GDM1 (cell line): ENCODE data around the gene RABL6.
"Not testable (repeated sequence)": the region's sequence is repeated elsewhere in the genome, so short reads cannot be mapped to it uniquely, and the experiment has no call there.

Experiments
- DNase-seq: peaks from one replicate; lab custom pipeline; 2025; lab: John Stamatoyannopoulos, UW

Gene RABL6

DNA sequence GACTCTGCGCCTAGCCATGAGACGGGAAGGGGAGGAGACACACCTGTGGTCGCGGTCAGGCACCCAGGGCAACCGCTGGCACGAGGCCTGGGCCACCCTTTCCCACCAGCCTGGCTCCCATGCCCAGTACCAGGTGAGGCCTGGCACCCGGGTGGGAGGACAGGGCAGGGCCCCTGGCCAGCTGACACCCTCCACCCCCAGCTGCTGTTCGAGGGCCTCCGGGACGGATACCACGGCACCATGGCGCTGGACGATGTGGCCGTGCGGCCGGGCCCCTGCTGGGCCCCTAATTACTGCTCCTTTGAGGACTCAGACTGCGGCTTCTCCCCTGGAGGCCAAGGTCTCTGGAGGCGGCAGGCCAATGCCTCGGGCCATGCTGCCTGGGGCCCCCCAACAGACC, 49.4 kb downstream of the RABL6 start:
- no peak for DNase-seq

DNA sequence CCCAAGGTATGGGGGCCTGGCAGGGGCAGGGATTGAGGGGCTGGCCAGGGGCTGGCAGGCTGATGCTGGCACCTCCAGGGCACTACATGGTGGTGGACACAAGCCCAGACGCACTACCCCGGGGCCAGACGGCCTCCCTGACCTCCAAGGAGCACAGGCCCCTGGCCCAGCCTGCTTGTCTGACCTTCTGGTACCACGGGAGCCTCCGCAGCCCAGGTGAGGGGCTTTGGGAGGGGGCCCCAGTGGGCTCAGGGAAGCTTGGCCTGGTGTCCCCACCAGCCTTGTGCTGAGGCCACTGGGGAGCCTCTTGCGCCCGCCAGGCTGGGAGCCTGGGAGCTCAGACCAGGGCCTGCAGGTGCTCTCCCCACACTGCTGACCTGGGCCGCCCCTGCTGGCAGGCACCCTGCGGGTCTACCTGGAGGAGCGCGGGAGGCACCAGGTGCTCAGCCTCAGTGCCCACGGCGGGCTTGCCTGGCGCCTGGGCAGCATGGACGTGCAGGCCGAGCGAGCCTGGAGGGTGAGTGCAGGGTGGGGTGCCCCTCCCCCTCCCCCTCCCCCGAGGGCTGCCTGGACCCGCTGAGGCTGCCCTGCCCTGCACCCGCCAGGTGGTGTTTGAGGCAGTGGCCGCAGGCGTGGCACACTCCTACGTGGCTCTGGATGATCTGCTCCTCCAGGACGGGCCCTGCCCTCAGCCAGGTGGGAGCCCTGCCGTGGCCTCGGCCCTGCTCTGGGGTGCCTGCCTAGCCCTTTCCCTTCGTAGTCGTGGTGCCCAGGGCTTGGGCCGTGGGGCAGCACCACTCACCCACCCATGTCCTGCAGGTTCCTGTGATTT, 50.0 kb downstream of the RABL6 start:
- DNase-seq, result no peak

DNA sequence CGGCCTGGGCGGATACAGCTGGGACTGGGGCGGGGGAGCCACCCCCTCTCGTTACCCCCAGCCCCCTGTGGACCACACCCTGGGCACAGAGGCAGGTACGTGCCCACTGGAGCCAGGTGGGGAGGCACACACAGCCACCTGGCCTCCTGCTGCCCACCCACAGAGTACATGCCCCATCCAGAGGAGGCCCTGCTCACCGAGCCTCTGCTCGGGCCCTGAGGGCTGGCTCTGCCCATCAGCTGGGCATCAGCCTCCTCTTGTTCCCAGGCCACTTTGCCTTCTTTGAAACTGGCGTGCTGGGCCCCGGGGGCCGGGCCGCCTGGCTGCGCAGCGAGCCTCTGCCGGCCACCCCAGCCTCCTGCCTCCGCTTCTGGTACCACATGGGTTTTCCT, 50.7 kb downstream of the RABL6 start:
- no peak for DNase-seq

DNA sequence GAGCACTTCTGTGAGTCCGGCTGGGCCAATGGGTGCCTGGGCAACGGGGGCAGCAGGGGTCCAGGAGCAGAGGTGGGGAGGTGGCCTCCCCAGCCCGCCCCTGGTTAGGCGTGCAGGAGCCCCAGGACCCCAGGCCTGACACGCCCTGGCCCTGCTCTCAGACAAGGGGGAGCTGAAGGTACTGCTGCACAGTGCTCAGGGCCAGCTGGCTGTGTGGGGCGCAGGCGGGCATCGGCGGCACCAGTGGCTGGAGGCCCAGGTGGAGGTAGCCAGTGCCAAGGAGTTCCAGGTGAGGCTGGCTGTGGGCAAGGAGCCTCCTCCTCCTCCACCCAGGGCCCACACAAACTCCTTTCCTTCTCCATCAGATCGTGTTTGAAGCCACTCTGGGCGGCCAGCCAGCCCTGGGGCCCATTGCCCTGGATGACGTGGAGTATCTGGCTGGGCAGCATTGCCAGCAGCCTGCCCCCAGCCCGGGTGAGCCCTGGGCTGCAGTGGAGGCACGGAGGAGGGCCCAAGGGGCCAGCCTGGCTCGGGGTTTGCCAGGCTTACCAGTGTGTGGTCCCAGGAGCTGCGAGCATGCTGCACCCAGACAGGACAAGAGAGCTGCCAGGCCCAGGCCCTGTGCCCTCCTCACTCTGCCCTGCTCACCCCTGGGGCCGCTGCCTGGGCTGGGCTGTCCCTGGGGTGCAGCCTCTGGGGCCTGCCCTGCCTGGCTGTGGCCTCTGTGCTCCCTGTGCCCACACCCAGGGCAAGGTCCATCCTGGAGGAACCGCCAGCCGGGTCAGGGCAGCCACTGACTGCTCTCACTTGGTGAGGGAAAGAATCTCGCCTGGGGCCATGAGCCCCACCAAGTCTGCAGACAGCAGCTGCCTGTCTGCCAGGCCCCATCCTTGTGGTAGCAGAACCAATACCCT, 51.4 kb downstream of the RABL6 start:
- DNase-seq, result no peak

DNA sequence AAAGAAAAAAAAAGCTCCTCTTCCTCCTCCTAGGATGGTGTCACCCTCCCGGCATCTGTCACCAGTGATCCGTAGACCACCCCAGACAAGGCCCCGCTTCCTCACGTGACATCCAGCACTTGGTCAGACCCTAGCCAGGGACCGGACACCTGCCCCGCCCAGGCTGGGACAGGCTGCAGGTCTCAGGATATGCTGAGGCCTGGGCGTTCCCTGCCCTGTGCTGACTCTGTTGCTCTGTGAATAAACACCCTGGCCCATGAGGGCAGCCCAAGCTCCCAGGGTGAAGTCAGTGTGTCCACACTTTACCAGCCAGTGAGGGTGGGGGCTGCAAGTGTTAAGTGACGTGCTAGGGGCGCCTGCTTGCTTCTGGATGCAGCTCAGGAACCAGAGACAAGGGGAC, 52.8 kb downstream of the RABL6 start:
- DNase-seq, result no peak

DNA sequence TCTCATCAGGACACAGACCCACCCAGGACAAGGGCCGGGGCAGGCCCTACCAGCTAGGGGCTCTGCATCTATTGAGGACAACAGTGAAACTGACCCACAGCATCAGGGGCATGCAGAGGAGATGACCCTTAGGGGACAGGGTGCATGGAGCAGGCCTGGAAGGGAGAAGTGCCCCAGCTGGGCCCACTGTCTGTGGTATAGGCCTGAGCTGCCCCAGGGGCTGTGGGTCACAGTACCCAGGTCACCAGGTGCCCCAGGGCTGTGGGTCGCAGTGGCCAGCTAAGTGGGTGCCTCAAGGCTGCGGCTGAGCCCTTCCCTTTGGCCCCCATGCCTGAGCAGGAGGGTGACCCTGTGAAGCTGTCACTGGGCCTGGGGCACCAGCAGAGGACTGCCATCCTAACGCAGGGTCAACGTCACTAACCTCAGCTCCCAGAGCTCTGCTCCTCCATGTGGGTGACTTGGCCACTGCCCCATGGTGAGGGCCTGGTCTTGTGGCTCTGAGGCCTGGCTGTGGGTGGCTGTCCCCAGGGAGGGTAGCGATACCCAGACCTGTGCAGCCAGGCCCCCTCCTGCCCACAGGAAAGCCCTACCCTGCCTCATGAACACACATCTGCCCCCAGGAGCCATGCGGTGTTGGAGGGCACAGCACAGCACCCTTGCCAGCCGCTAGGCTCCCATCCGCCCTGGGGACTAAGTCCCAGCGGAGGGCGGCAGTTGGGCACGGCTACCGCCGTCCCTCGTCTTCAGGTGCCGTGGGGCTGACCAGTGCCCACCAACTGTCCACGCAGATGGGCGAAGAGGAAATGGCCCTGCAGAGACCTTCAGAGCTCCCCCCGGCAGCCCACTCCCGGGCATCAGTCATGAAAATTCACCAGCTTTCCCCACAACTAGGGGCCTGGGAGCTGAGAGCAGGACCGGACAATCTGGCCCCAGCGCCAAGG, 53.5 kb downstream of the RABL6 start:
- no peak for DNase-seq

DNA sequence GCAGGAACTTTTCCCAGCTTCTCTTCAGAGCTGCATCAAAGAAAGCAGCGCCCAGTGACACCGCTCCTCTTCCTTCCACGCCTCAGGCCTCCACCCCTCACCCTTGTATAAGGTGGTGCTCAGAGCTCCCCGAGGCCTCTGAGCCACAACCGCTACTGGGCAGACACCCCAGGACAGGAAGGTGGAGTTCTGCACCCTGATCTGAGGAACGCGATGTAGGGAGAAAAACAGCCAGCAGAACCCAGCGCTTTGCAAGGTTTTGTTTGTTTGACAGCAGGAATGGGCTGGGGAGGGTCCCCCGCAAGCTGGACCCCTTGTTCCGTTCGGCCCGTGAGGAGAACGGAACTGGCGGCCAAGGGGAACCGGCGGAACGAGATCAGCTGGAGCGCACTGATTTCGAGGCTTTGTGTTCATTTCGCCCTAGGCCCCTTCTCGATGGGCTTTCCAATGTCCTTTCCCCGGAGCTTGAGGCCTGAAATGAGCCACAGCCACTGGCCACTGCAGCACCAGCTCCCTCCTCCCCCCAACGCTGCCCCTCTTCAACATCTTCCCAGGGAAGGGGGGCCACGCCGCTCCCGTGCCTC, 54.2 kb downstream of the RABL6 start:
- DNase-seq, result no peak

DNA sequence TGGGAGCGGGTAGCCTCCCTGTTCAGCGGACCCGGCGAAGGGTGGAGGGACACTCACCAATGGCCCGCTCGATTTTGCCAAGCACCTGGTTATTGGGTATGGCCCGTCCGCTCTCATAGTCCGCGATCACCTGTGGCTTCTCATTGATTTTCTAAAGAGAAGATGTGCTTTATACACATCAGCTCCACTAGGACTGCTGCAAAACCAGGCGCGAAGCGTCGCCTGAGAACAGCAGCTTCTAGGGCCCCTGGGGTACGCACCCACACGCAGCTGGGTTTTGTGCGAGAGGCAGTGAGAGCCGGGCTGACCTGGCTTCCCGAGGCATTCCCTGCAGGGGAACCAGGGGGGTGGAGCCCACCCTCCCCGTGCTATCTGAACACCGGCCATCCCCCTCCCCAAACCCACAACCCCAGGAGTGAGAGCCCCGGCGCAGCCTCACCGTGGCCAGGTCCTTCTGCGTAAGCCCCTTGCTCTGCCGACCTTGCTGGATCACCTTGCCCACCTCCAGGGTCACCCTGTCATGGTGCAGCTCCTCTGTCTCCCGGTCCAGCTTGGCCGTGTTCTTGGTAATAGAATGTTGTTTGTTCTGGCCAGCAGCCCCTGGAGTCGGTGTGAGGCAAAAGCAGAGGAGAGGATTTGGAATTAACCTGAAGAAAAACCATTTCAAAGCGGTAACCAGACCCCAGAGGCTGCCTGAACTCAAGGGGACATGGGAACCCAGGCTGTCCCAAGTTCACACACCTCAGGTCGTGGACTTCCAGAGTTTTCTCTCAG, 55.3 kb downstream of the RABL6 start:
- DNase-seq, result no peak

DNA sequence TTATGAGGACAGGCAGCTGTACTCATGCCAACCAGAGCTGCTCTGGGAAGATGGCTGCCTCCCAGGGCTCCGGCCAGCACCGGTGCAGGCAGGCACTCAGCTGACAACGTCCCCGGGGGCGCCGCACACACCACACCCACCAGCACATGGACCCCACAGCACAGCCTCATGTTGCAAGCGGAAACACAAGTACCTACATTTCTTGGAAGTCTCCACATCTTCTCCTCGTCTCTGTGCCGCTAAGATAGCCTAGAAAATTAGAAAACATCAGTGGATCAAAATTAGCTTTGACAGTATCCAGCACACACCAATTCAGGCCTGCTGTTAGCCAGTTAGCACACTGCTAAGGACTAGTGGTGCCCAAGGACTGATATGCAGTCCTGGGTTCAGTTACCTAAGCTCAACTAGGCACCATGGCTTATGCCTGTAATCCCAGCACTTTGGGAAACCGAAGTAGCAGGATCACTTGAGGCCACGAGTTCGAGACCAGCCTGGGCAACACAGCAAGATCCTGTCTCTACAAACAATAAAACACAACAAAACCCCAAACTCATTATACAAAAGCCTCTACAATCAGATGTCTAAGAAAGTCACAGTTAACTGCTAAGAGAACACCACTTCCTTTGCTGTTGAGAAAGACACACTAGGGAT, 56.0 kb downstream of the RABL6 start:
- no peak for DNase-seq

DNA sequence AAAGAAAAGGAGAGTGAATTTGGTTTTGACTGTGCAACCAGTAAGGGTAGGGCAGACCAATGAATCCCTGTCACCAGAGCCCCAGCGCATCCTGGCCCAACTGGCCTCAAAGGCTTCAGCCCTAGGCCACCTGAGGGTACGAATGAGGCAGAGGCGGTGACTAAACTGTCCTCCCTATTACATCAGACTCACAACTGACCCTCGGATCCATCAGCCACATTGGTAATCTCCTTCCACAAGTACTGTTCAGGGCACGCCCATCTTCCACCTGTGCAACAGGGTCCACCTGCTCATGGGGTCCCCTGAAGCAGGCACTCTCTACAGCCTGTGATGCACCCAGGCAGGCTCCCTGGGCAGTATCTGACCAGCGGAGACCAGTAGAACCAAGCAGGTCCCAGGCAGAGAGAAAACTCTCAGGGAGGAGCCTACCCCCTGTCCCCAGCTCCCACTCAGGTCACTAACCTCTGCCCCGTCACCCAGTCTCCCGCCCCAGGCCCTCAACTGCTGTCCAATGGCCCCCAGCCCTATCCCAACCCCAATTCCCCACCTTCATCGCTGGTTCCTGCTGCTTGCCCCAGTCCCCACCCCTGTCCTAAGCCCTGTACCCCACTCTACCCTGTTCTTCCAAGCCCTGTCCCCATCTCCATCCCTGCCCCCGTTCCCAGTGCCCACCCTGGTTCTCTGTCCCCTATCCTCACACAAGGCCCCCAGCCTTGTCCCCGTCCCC, 57.5 kb downstream of the RABL6 start:
- no peak for DNase-seq

DNA sequence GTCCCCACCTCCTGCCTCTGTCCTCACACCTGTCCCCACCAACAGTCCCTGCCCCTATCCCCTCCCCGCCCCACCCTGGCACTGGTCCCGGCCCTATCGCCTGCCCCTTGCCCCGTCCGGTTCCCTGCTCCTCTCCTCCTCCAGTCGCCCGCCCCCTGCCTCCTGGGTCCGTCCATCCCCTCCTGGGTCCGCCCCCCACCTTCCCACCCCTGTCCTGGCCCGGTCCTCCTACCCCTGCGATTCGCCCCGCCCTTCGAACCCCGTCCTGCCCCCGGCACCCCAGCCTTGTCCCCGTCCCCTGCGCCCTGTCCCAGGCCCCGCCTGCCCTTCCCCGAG, 58.0 kb downstream of the RABL6 start:
- DNase-seq, result no peak

DNA sequence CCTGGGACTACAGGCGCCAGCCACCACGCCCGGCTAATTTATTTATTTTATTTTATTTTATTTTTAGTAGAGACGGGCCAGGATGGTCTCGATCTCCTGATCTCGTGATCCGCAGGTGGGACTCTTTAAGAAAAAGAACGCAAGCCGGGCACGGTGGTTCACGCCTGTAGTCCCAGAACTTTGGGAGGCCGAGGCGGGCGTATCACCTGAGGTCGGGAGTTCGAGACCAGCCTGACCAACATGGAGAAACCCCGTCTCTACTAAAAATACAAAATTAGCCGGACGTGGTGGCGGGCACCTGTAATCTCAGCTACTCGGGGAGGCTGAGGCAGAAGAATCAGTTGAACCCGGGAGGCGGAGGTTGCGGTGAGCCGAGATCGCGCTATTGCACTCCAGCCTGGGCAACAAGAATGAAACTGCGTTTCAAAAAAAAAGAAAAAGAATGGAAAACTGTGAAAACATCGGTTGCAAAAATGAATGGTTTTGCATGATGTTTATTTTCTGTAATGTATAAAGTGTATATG, 59.2 kb downstream of the RABL6 start:
- not testable (repeated sequence) for DNase-seq

DNA sequence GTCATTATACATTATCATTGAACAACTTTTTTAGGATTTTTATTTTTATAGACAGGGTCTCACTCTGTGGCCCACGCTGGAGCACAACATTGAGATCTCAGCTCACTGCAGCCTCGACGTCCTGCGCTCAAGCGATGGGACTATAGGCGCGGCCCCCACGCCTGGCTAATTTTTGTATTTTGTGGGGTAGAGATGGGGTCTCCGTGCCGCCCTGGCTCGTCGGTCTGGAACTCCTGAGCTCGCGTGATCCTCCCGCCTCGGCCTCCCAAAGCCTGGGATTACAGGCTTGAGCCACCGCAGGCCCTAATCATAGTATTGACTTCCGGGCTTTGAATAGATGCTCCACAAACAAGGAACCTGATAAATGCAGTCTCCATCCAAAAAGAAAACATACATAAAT, 59.7 kb downstream of the RABL6 start:
- DNase-seq, result no peak

DNA sequence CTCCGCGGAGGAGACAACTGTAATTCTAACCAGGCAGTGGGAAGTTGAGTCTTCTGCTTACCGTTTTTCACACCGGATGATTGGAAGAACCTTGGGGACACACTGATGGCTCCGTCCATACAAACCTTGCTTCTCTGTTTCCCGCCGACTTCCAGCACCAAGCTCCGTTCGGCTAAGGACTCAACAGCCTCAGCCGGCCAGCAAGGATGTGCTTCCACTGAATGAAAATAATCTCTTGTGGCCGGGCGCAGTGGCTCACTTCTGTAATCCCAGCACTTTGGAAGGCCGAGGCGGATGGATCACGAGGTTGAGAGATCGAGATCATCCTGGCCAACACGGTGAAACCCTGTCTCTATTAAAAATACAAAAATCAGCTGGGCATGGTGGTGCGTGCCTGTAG, 60.2 kb downstream of the RABL6 start:
- no peak for DNase-seq

DNA sequence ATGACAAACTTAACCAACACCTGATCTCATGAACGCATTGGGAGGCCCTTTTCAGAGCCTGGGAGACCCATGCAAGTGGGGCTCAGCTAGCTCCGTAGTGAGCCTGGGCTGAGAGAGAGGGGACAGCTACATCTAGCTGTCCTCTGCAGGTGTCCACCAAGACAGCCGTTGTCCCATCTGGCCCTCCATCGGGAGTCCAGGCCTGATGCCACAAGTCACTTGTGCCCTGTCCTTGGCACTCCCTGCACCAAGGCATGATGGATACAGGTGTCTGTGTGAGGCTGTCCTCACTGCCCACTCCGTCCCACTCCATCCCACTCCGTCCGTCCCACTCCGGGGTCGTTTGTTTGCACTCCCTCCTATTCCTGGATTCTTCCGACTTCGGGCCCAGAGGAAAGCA, 60.9 kb downstream of the RABL6 start:
- no peak for DNase-seq

DNA sequence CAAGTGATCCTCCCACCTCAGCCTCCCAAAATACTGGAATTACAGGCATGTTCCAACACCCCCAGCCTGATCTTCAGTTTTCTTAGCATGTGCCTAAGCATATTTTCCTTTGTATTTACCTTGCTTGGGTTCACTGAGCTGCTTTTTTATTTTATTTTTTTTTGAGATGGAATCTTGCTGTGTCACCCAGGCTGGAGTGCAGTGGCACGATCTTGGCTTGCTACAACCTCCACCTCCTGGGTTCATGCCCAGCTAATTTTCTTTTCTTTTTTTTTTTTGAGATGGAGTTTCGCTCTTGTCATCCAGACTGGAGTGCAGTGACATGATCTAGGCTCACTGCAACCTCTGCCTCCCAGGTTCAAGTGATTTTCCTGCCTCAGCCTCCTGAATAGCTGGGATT, 61.9 kb downstream of the RABL6 start:
- DNase-seq, result not testable (repeated sequence)

DNA sequence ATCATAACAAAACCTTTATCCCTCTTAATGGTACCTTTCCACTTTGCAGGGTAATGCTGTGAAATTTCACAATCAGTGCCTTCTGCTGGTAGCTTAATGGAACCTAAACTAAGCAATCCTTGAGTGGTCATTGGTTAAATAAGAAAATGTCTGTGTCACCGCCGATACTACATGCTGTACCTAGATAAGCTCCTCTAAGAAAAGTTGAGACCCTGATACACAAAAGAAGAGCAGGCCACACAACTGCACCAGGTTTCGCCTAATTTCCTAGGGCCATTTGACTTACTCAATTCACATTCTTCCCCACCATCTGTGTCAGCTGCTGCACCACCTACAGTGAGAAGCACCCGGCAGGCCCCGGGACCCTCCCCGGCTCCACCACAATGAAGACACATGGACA, 67.4 kb downstream of the RABL6 start:
- no peak for DNase-seq

DNA sequence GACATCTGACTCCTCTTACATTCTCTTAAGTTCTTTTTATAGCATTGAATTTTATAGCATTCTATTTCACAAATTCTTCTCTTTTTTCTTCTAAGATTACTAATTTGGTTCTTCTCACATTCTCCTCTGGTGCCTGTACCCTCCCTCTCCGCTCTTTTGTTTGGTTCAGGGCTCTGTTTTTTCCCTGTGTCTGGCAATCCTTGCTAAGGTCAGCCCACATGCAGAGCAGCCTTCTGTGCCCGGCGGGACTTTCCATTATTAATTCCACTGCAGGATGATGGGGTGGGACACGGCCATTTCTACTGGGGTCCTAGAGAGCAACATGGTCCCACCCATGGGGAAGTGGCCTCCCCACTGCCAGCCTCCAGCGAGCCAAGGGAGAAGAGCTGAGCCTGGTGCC, 68.7 kb downstream of the RABL6 start:
- no peak for DNase-seq

DNA sequence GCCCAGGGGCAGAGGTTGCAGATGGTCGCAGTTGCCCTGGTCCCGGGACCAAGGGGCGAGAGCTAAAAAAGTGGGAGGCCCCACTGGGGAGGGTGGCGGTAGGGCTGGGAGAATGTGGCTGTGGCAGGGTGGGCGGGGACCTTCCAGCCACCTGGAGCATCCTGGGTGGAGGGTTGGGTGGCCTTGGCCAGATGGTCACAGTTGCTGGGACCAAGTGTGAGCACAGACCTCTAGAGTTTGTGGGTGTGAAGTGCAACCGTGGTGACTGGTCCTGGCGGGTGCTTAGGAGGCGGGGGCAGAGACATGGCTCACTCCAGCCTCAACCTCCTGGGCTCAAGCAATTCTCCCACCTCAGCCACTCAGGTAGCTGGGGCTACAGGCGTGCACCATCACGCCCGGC, 72.9 kb downstream of the RABL6 start:
- no peak for DNase-seq

DNA sequence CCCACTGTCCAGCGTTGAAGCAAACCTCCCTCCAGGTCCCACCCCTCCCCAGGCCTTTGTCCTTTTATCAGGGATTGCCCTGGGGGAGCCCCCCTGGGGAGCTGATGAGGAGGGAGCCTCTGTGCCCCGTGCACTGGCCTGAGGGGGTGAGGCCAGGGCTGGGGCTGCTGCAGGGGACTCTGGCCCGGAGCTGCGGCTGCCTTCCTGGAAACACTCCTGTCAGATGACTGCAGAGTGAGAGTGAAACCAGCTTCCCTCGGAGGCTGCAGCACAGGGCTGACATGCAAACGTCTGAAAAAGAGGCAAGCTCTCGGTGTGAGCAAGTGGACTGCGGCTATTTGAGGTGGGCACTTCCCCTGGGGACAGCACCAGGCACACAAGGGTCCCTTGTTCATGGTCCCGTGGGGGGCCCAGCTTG, 74.0 kb downstream of the RABL6 start:
- no peak for DNase-seq
